Tibial nerve (tissue), 4 donors: Measurements from ENCODE around the gene NCAM2.

Source experiments
- CTCF ChIP-seq, 5 experiments: fragments of 200-600 bp in 3 of 5; fragments of 450-650 bp in 2 of 5; sonication (generic) in 3 of 5; IDR thresholded peaks; one replicate each; pipeline ENCODE4 v1.5.1; 2016 to 2019; ENCODE audit warnings: antibody characterized with exemption in 5 of 5, mild to moderate bottlenecking in 3 of 5, moderate library complexity in 2 of 5
- EP300 ChIP-seq, 2 donors: sonication (generic); formaldehyde crosslinking; IDR thresholded peaks; one replicate each; pipeline ENCODE4 v1.6.1; 2017; ENCODE audit warnings: antibody characterized with exemption in 2 of 2, mild to moderate bottlenecking in 1 of 2
- POLR2A ChIP-seq, 2 donors: fragments of 450-650 bp; IDR thresholded peaks; one replicate each; pipeline ENCODE4 v1.6.1; 2017; ENCODE audit warnings: antibody characterized with exemption in 2 of 2, mild to moderate bottlenecking in 2 of 2, moderate library complexity in 2 of 2

- TF ChIP-seq POLR2A (IDR thresholded peaks at IDR 0.05) (no peak), EP300 (IDR thresholded peaks at IDR 0.05) (no peak), CTCF (IDR thresholded peaks at IDR 0.05) (no peak)
Measured at GRCh38 chr21:21291883-21292569, 293.8 kb downstream of the NCAM2 start.
